Kidney glomerular epithelial cell (primary cell): ENCODE data around the gene FLT4.
"Not testable (repeated sequence)": the region's sequence is repeated elsewhere in the genome, so short reads cannot be mapped to it uniquely, and the experiment has no call there.

Experiments used
- DNase-seq: peaks from one replicate; lab custom pipeline; 2025; lab: John Stamatoyannopoulos, UW

The FLT4 gene

GRCh38 chr5:180649297-180650039, at the start of gene FLT4:
FLT4 (minus strand) TSS chr5:180649600; CDS start chr5:180649545, 55 bp downstream.
- no peak for DNase-seq

GRCh38 chr5:180699042-180699441, 49.6 kb upstream of the FLT4 start:
- no peak for DNase-seq

DNA sequence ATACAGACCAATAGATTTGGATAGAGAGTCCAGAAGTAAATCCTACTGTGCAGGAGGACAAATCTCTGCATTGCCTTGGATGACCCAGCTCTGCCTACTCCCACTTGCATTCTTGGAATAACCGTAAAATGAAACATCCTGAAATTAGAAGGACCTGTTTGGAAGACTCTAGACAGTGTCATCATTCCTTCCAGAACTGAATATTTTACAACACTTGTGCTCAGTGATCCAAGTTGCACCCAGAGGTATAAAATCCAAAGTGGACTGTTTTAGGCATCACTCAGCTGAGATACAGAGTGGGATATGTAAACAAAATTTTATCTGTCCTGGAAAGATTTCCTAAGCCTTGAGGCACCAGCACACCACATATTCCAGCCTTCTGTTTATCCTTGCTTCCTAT, 46.7 kb upstream of the FLT4 start:
- no peak for DNase-seq

GRCh38 chr5:180692429-180692828, 43.0 kb upstream of the FLT4 start:
- no peak for DNase-seq

DNA sequence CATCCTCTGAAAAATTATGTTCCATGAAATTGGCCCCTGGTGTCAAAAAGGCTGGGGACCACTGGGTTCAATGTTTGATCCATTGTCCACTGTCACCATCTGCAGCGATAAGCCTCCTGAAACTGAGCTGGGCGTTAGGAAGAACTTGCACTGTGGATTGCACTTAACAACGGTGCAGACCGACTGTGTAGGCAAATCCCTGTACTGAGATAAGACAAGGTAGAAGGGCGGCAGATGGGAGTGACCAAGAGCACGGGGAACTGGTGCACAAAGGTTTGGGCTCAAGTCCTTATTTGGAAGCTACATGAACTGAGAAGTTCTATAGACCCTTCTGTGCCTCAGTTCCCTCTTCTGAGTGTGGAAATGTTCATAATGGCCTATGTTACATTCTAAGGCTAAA, 41.6 kb upstream of the FLT4 start:
- DNase-seq, result no peak

GRCh38 chr5:180690562-180690961, 41.2 kb upstream of the FLT4 start:
- no peak for DNase-seq

DNA sequence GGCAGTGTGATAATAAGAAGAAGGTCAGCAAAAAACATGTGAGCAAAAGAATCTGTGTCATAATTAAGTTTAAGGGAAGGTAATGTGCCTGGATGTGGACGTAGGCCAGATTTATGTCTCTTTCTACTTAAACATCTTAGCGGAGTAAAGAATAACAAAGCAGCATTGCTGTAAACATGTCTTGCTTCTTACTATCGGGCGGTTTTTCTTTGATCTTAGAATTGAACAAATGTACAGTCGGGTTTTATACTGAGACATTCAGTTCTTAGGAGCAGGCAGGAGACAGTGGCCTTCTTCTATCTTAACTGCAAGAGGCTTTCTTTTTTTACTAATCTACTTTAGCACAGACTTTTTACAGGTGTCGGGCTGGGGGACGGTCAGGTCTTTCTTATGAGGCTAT, 40.4 kb upstream of the FLT4 start:
- no peak for DNase-seq

DNA sequence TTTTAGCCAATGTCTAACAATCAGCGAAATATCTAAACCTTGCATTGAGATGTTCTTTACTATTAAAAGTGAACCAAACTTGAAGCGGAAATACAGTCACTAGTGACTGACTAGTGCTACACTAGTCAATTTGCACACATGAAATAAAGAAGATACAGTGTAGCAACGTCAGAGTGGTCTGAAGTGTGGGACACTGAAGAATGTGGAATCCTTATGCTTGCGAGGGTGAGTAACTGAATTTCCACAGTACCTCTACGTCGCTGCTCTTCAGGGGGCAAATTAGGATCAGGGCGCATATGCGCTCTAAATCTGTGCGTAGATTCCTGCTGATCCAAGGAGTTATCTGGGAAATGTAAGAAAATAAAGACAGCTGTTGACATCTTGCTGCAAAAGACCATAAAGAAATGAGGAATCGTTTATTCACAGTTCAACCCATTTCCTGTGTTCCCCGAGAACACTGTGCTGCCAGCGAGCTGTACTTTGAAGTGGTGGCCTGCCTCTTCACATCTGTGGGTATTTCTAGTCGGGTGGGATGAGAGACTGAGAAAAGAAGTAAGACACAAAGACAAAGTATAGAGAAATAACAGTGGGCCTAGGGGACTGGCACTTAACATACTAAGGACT, 39.8 kb upstream of the FLT4 start:
- DNase-seq, result no peak

DNA sequence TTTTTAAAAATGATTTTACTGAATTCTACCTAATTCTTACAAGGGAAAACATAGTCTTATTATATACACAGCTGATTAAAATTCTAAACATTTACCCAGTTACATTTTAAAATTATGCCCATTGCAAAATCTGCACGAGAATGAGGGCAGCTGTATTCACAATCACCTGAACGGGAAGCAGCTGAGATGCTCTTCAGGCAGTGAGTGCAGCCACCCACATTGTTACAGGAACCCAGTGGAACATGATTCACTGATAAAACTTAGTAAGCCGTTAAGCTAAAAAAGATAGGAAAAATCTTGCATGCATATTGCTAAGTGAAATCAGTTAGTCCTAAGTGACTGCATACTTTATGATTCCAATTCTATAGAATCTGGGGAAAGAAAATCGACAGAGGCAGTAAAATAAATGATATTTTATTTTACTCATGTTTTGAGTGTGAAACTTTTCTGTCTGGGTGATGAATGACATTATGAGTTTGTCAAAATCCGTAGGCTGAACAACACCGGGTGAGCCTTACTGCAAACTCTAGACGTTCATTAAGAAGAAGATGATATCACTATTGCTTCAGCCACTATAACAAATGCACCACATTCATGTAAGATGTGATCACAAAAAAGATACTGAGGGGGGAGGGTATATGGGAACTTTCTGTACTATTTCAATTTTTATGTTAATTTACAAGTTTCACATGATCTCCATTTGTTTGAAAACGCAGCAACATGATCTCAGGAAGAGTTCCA, 39.1 kb upstream of the FLT4 start:
- no peak for DNase-seq

GRCh38 chr5:180686799-180687198, 37.4 kb upstream of the FLT4 start:
- not testable (repeated sequence) for DNase-seq

DNA sequence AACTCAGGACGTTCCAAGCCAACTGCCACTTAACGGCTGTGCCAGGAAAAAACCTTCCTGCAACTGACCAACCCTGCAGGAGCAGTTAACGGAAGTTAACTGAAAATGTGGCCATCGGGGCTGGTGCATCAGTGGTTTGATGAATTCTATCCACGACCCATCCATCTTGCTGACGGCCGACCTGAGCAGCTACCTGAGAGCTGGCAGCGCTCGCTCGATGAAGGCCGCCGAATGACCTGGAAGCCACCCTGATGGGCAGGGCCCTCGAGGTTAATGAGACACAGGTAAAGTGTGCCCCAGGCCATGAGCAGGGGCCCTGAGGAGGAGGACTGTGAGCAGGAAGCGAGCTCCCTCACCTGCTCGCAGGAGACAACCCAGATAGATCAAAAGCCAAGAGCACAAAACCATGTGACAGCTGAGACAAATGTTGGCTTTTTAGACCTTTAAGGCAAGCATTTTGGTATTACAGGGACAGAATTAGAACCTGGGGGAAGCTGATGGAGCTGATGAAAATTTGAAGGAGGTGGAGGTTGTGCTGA, 35.3 kb upstream of the FLT4 start:
- no peak for DNase-seq

DNA sequence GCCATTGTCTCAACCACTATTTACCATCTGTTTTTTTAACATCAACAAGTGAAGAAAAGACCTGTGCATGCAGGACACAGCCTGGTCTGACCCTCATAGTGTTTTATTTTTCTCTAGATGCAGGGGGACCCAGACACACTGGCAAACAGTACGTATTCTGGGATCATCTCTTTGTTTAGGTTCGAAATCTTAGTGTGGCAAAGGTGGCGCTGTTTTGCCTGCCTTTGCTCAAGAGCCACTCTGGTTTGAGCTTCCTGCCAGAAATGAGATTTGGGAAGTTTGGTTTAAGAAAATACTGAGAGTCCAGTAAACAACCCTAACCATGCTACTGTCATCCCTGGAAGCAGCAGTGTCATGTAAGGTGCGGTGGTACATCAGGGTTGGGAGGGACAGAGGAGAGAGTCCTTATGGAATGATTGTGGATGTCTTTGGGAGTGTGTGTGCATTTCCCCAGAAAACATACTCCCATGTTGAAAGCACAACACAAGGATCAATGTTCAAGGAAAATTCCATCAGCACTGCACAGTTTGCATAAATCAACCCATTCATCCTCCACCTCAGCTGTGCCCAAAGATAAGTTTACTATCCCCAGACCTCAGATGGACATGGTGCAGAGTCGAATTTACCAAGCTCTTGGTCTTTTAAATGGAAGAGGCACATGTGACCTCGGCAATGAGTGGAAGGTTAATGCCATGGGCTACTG, 34.0 kb upstream of the FLT4 start:
- no peak for DNase-seq

DNA sequence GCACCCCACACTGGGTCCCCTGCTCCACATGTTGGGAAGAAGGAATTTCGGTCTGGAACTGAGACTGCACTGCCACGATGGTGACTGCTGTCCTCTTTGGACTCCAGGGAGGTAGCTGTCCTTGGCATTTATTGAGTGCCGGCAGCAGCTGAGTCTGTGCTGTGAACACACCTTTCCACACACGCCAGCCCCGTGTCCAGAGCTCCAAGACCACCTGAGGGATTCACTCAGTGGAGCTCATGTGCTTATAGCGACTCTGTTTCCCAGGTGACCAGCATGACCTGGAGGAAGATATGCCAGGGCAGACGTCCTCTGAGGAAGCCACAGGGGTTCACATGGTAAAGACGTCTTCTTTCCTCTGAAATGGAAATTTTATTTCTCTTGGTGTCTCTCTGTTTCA, 33.2 kb upstream of the FLT4 start:
- DNase-seq, result no peak

DNA sequence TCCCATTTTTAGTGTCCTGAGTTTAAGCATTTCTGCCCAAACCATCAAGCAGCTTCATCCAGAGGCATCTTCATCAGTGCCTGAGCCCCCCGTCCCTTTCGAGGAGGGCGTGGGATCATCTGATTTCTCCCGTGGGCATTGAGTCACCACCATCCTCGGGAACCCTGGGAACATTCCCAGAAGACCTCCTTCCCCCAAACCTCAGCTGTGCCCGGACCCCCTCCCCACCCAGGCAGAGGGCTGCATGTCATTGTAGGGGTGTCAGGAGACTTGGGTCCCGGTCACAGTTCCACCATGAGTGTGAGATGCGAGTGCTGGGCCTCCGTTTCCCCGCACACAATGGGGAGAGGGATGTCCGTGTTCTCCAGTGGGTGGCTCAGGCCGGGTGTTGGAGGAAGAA, 32.6 kb upstream of the FLT4 start:
- DNase-seq, result not testable (repeated sequence)

- DNase-seq, result not testable (repeated sequence)
Observed at GRCh38 chr5:180678319-180678718, 28.9 kb upstream of the FLT4 start.

- DNase-seq, result no peak
Observed at GRCh38 chr5:180675036-180675635, 25.7 kb upstream of the FLT4 start.

GRCh38 chr5:180674090-180674475, 24.7 kb upstream of the FLT4 start:
- not testable (repeated sequence) for DNase-seq

DNA sequence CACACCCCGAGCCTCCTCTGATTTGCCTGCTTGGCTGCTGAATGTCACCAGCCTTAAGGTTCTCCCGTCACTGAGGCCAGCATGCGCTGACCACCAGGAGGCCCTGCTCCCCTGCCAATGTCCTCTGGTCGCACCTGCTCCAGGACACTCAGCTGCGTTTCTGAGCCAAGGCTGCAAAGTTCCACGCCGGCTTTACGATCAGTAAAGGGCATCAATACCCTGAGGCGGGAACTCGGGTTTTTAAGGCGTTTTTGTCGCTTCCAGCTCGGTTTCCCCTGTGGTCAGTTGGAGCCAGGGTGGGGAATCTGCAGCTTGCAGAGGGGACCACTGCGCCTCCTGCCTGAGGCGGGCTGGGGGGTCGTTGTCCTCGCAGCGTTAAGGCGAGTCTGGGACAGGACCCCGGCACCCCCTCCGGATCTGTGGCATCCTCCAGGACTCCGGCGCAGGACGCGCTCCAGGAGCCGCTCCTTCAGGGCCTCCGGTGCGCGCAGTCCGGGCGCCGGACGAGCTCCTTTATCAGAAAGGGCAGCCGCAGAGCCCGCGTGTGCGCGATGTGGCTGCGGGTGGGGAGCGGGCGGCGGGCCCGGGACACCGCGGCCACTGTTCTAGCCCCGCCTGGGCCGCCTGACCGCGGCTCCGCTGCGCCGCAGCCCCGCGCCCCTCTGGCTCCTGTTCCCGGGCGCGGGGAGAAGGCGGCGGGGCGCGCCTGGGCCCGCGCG, 24.1 kb upstream of the FLT4 start:
- DNase-seq, result no peak

DNA sequence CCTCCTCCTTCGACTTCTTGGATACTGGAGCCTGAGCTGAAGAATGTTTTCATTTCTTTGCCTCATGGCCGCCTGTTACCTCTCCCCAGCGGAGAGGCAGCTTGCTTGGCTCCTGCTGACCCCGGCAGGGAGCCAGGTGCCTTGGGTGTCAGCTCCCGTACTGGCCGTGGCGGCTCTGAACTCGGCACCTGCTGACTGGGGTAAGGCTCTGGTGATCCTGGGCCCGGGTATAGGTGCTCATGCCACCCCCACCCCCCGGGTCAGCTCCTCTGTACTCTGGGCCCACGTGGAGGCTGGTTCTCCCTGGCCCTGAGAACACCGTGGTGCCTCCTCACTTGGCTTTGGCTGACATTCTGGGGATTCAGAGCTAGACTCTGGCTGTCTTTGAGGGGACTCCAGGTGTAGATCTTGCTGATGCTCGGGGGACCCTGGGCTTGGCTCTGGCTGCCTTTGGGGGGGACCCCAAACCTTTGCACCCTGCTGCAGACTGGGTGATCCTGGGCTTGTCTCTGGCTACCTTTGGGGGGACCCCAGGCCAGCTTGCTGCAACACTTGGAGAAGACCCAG, 22.6 kb upstream of the FLT4 start:
- not testable (repeated sequence) for DNase-seq

GRCh38 chr5:180670586-180671359, 21.4 kb upstream of the FLT4 start:
- no peak for DNase-seq
